ENCODE measurements around the gene SMARCC1.

- TF ChIP-seq POLR2A (IDR thresholded peaks at IDR 0.05) = no peak
- TF ChIP-seq, protein P1, sequence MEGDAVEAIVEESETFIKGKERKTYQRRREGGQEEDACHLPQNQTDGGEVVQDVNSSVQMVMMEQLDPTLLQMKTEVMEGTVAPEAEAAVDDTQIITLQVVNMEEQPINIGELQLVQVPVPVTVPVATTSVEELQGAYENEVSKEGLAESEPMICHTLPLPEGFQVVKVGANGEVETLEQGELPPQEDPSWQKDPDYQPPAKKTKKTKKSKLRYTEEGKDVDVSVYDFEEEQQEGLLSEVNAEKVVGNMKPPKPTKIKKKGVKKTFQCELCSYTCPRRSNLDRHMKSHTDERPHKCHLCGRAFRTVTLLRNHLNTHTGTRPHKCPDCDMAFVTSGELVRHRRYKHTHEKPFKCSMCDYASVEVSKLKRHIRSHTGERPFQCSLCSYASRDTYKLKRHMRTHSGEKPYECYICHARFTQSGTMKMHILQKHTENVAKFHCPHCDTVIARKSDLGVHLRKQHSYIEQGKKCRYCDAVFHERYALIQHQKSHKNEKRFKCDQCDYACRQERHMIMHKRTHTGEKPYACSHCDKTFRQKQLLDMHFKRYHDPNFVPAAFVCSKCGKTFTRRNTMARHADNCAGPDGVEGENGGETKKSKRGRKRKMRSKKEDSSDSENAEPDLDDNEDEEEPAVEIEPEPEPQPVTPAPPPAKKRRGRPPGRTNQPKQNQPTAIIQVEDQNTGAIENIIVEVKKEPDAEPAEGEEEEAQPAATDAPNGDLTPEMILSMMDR (IDR thresholded peaks at IDR 0.05) = no peak
Measured at GRCh38 chr3:47612879-47613278, 168.8 kb downstream of the SMARCC1 start.

Data from esophagus squamous epithelium (tissue), 4 donors.